RCC 7860 (cell line): ENCODE data around the gene DDX60.
A peak's percentile ranks its signal among the peaks of the same experiment; 100 is the strongest.
"Not testable (repeated sequence)": the region's sequence is repeated elsewhere in the genome, so short reads cannot be mapped to it uniquely, and the experiment has no call there.

Source experiments
- DNase-seq: peaks from one replicate; pipeline ENCODE4 v3.0.0-alpha.2; 2015; ENCODE audit warnings: low spot score
- FAIRE-seq: peaks from 2 replicates; lab custom pipeline; 2012; peaks lifted over from hg19 to GRCh38; lab: Jason Lieb, UNC

Gene DDX60, protein sequence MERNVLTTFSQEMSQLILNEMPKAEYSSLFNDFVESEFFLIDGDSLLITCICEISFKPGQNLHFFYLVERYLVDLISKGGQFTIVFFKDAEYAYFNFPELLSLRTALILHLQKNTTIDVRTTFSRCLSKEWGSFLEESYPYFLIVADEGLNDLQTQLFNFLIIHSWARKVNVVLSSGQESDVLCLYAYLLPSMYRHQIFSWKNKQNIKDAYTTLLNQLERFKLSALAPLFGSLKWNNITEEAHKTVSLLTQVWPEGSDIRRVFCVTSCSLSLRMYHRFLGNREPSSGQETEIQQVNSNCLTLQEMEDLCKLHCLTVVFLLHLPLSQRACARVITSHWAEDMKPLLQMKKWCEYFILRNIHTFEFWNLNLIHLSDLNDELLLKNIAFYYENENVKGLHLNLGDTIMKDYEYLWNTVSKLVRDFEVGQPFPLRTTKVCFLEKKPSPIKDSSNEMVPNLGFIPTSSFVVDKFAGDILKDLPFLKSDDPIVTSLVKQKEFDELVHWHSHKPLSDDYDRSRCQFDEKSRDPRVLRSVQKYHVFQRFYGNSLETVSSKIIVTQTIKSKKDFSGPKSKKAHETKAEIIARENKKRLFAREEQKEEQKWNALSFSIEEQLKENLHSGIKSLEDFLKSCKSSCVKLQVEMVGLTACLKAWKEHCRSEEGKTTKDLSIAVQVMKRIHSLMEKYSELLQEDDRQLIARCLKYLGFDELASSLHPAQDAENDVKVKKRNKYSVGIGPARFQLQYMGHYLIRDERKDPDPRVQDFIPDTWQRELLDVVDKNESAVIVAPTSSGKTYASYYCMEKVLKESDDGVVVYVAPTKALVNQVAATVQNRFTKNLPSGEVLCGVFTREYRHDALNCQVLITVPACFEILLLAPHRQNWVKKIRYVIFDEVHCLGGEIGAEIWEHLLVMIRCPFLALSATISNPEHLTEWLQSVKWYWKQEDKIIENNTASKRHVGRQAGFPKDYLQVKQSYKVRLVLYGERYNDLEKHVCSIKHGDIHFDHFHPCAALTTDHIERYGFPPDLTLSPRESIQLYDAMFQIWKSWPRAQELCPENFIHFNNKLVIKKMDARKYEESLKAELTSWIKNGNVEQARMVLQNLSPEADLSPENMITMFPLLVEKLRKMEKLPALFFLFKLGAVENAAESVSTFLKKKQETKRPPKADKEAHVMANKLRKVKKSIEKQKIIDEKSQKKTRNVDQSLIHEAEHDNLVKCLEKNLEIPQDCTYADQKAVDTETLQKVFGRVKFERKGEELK (N-terminal part only)

DNA sequence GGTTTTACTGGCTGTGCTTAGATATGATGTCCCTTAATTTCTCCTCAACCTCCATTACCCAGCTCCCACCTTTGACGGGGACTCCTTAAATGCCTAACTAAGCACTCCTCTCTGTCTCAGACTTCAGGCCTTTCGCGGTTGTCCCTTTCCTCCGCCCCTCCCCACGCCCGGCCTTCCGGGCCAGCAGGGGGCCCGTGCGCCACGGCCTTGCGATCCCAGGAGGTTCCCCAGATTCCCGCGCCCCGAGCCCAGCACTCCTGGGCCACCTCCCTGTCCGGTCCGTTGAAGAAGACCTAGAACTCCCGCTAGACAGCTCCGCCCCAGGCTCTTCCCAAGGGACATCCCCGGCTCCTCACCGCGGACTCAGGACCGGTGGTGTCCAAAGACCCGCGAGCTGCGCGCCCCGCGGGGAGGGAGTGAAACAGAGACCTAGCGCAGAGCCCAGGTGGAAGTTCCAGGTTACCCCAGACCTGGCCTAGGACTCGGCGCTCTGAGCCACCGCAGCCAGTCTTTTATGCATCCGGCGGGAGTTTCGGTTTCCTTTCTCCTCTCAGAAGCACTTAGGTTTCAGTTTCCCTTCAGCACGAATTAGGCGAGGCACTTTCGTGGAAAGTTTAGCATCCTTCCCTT is at the start of gene DDX60:
TSS of gene DDX60 (minus strand) at position 487 of the 630 bp plus-strand sequence. CDS start 7,493 bp downstream, outside the sequence.
- DNase-seq (peak; percentile 69), FAIRE-seq (peak; percentile 52)

DNA sequence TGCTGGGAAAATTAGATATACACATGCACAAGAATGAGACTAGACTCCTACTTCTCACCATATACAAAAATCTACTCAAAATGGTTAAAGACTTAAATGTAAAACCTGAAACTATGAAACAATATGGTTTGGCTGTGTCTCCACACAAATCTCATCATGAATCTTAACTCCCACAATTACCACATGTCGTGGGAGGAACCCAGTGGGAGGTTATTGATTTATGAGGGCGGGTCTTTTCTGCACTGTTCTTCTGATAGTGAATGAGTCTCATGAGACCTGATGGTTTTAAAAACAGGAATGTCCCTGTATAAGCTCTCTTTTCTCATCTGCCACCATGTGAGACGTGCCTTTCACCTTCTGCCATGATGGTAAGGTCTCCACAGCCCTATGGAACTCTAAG is 48.5 kb upstream of the DDX60 start:
- FAIRE-seq, result no peak
- no peak for DNase-seq

DNA sequence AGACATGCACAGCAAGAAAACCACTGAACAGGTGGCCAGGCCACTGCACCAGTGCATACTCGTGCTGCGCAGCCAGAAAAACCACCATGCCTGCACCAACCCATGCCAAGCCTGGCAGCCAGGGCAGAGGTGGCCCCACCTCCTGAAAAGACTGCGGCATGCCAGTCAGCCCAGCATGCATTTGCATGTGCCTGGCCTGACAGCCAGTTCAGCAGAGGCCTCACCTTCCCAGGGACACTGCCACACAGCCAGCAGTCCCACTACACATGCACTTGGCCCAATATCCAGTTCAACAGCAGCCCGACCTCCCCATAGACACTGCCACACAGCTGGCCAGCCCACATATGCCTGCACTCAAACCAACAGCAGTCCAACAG is 43.5 kb upstream of the DDX60 start:
- DNase-seq (no peak), FAIRE-seq (no peak)

DNA sequence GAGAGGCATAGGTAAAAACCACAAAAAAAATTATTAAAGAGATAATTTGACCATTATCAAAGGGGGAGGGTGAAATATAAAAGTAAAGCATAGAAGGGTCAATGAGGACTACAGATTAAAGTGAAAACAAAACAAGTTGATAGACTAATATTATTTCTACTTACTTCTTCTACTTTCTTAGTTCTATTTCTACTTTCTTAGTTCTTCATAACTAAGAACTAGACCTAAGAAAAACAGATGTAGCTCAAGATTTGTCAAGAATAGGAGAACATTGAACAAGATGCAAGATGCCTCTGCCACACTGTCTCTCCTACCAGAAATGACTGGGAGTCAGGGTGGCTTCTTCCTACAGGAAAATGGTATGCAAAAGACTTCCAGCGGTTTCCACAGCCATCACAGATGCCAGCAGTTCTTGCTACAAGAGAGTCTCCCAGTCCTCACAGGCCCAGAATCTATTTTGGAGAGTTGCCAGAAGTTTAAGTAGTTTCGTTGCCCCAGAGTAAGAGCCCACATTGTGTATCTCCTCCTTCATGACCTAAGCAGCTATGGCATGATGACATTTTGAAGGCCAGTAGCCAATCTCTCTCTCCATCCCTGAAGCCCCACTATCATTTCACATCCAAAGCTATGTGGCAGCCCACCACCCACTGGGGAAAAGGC is 42.9 kb upstream of the DDX60 start:
- no peak for DNase-seq
- FAIRE-seq, result no peak

DNA sequence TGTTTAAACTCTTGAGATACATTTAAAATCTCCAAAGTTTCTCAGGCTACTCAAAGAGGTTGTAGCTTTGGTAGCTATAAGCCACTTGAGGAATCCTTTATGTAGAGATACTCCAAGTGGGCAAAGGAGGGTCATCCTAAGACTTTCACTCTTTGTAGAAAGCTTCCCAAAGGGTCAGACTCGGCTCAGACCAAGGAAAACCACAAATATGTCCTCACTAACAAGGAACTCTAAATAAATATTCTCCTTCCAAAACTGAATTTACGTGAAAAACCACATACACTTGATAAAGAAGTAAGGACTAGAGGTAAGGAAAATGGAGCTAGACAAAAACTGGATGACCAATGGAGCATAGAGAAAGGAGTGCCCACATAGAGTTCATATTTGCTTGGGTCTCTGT is 41.7 kb upstream of the DDX60 start:
- DNase-seq (no peak), FAIRE-seq (no peak)

DNA sequence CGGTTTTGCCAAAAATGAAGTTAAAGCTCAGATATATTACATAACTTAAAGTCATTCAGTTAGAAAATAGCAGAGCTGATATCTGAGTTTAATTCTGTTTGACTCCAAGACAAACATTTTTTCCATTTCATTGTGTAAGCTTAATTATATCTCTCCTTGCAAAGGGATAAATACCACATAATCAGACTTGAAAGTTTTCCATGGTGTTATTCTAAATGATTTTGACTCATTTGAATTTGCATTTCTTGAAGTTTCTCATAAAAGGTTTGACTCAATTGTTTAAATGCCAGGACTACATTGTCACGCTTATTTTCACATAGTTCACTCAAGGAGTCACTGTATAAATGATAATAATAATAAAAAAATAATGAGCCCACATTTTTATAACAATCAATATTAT is 39.4 kb upstream of the DDX60 start:
- no peak for FAIRE-seq
- DNase-seq, result no peak

DNA sequence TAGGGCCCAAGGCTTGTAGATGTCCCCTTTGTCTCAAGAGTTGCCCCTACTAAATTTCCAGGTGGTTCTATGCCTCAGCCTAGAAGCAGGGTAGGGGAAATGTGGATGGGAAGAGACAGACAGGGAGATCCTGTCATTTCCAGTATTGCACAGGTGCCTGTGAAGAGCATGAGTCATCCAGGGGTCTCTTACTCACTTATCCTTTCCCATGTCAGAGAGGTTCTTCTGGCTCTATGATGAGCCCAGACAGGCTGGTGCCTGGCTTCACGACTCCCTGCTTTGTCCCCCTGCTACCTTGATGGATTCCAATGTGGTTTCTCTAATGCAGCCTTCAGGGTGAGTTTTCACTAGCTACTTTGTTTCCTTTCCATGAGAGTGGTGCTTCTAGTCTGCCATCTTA is 35.2 kb upstream of the DDX60 start:
- FAIRE-seq (no peak), DNase-seq (no peak)

DNA sequence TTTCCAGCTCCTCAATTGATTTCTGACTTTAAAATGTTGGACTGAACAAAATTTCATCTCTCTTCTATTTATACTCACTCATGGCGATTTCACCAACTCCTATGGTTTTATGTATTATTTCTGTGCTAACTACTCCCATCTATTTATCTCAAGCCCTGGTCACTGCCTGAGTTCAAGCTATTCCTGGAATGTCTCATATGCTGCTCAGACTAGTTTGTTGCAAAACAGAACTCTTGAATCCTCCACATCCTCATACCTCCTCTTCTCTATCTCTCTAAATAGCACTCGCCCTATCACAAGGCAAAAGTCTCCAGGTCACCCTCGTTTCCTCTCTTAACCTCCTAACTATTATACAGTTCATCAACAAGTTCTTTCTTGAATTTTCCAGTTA is 19.0 kb upstream of the DDX60 start:
- no peak for DNase-seq
- FAIRE-seq, result no peak

DNA sequence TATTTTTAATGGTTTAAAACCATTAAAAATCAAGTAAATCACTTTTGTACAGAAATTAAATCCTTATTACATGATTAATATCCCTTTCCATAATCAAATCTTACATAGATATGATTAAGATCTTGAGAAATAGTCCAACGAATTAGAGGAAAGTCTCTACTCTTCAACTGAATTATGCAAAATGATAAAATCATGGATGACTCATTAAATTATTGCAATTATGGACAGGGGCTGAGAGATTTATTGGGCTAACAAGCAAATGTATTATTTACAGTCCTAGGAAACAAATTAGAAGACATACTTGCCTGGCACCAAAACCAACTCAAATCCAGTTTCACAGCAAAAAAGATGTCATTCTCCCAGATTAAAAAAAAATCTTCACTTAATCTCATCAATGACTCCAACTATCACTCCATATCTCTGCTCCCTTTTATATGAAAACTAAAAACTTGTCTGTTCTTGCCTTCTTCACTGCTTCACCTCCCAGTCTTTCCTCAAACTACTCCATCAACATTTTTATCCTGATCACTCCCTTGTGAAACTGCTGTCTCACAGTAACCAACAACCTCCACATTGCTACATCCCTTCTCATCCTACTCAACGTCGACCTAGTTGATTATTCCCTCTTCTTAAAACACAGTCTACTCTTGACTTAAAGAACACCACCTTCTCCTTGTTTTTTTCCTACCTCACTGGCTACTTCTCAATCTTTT is 18.4 kb upstream of the DDX60 start:
- no peak for FAIRE-seq
- DNase-seq, result no peak

DNA sequence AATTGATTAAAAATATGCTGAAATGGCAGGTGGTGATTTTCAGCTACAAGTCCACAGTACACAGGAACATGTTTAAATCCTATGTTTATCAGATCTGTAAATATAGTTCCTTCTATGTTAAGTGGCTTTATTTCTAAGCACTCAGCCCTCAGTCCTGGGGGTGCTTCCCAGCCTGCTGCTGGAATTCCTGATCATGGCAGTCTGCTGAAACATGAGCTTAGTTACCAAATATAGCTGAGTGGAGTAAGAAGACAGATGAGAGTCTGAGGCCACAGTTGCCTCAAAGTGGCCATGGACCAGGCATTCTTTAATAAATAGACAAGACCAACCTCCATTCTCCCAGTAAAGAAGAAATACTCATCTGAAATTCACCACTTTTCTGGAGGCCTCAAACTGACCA is 17.1 kb upstream of the DDX60 start:
- no peak for FAIRE-seq

DNA sequence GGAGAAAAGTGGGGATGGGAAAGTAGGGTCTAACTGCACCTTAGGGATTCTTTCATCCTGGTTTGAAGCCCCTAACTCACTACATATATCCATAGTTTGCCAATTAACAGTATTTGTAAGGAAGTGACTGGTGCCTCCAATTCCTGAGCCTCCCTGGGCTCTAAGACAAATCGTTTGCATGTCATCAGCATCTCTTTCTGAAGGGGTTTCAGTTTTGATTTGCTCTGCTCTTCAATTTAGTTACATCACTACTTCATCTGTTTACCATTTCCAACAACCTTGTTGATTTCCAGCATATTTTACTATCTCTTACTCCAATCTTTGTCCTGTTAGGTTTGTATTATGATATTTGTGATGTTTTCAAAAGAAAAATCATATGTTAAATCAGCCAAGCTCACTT is 15.5 kb upstream of the DDX60 start:
- DNase-seq, result no peak
- no peak for FAIRE-seq

More for the DNA sequence above, 17.1 kb upstream of the DDX60 start:
- no peak for DNase-seq

DNA sequence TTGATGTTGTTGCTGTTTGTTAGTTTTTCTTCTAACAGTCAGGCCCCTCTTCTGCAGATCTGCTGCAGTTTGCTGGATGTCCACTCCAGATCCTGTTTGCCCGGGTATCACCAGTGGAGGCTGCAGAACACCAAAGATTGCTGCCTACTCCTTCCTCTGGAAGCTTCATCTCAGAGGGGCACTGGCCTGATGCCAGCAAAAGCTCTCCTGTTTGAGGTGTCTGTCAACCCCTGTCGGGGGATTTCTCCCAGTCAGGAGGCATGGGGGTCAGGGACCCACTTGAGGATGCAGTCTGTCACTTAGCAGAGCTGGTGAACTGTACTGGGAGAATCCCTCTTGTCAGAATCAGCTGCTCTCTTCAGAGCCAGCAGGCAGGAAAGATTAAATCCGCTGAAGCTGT is 12.0 kb upstream of the DDX60 start:
- DNase-seq, FAIRE-seq: not testable (repeated sequence)

DNA sequence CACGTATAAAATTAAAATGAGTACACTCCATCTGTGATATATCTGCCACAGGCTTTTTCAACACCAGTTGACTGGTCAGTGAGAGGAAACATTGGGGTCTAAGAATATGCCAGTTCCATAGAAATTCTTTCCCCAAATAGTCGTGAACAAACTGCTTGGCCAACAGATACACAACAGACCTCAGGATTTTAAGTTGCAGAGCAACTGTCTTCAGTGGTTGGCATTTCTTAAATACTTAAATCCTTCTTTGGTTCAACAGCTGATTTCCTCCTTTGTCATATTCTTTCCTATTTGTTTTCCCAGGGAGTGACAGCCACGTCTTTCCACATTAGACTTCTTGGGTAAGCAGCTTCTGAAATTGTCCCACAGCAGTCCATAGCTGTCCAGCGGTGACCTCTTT is 7.0 kb upstream of the DDX60 start:
- no peak for FAIRE-seq
- DNase-seq, result no peak

DNA sequence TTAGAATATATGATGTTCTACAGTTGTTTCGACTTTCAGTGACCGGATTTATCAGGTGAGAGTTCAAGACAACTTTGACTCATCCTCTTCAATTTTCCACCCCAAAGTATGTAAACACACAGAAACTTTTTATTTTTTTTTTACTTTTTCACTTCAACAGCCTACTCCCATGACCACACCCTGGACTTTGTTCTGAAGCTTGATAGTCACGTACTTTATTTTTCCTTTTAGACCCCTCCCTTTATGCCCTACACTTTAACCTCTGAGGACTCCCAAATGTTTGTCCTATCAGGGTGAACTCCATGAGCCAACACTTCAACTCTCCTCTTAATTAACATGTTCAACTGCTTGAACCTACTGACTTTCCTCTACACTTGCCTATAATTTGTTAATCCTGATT is 2.5 kb upstream of the DDX60 start:
- DNase-seq, result no peak
- no peak for FAIRE-seq

DNA sequence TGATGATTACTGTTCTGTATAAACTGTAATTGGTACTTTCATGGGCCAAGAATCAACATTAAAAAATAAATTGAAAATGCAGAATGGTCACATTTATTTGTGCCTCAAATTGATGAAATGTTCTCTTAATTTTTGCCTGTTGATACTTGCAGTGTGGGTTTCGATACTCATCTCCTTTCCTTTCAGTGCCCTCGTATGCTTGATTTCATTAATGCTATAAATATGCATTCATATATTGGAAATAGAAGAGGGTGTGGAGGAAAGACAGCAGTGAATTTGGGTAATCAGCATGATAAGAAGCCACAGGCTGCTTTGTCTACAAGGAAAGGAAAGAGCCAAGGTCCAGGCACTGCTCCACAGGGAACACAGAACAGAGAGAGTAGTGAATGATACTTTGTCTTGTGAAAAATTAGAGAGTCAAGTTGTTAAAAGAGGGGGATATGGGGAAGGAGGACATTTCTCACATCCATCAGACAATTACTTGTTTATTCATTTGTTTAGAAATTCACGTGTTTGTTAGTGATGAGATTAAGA is 1.0 kb upstream of the DDX60 start:
- DNase-seq (no peak), FAIRE-seq (no peak)

DNA sequence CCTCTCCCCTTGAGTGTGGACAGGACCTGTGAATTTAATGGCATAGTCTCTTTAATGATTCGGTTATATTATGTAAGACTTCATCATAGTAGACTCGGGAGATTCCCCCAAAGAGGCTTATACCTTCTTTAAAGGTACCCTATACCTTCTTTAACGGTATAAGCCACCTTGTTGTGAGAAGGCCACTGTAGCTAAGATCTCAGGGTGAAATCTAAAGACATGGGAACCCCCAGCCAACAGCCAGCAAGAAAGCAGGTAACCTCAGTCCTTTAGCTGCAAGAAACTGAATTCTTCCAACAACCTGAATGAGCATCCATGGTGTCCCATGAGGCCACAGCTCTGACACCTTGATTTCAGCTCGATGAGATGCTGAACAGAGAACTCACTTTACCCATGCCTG is 931 bp downstream of the DDX60 start:
- FAIRE-seq (no peak), DNase-seq (no peak)

DNA sequence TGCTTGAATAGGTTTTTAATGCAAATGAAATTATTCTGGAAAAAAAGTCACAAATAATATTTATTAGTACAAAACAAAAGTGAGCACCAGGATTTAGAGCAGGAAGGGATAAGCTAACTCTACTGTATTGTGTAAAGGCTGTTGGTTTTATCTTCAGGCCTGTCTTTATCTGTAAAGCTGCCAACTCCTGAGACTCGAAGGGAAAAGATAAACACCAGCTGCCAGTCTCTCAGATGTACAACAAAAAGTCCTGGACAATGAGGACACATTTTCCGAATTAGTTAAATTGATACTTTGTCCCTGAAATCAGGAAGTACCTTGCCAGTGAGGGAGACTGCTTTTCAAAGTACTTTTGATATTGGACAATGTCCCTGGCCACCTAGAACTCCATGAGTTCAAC is 8.8 kb downstream of the DDX60 start:
- DNase-seq (no peak), FAIRE-seq (no peak)

DNA sequence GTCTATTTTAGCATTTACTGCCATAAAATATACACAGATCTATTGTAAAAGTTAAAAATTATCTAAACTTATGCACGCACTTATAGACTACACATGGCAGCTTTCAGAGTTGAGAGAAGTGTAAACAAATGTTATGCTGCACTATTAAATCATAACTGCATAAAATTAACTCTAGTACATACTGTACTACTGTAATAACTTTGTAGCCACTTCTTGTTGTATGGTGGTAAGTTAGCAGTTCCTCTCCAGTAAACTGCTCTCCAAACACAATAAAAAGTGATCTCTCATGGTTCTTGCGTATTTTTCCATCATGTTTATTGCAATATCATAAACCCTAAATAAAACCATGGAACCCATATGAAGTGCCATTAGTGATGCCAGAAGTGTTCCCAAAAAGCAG is 9.6 kb downstream of the DDX60 start:
- no peak for FAIRE-seq

DNA sequence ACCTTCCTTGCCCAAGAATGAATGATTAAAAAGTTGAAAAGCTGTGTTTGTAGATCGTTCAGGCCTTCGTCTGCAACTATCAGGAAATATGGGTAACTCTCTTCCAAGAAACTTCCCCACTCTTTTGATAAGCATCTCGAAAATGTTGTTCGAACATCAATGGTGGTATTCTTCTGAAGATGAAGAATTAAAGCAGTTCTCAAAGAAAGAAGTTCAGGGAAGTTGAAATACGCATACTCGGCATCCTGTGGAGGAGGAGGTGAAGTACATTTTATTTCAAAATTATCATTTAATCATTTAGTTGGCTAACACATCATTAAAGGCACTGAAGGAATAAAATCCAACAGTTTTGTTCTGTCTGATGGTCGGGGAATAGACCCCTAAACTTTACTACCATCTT is 12.1 kb downstream of the DDX60 start:
- no peak for FAIRE-seq
- DNase-seq, result no peak

More for the DNA sequence above, 9.6 kb downstream of the DDX60 start:
- no peak for DNase-seq
